GM19468 (cell line): ENCODE data around the gene HACD3.
"Not testable (repeated sequence)": the region's sequence is repeated elsewhere in the genome, so short reads cannot be mapped to it uniquely, and the experiment has no call there.

Experiments
- ATAC-seq: cut with Tn5 transposase; IDR thresholded peaks from one replicate; pipeline ENCODE4 v1.9.1; 2021; ENCODE audit warnings: mild to moderate bottlenecking, moderate library complexity, moderate number of reproducible peaks; ENCODE audit not compliant: unreplicated experiment; ENCODE audit errors: extremely low read depth

HACD3 gene

DNA sequence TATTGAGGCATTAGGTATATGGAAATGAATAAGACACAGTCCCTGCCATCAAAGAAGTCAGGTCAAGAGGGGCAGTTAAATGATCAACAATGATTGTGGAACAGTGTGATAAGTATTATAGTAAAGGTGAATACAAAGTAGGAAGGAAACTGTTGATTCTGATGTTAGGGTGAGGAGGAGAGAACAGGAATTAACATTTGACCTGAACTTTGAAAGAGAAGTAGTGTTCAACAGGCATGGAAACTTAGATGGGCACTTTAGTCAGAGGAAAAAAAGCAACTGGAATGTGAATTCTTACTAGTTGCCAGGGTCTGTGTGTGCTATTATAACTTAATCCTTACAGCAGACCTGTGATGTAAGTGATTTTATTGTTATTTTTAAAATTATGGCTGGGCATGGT is 17.6 kb downstream of the HACD3 start:
- ATAC-seq, result no peak

DNA sequence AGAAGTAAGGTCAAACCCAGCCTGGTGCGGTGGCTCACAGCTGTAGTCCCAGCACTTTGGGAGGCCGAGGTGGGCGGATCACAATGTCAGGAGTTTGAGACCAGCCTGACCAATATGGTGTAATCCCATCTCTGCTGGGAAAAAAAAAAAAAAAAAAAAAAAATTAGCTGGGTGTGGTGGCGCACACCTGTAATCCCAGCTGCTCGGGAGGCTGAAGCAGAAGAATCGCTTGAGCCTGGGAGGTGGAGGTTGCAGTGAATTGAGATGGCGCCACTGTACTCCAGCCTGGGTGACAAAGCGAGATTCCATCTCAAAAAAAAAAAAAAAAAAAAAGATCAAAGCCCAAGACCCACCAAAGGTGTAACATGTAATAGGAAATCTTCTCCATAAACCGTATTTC is 19.0 kb downstream of the HACD3 start:
- ATAC-seq, result not testable (repeated sequence)

GRCh38 chr15:65550681-65551098 is 20.4 kb downstream of the HACD3 start:
- ATAC-seq, result no peak

- no peak for ATAC-seq
Observed at GRCh38 chr15:65551183-65551582, 20.9 kb downstream of the HACD3 start.

- not testable (repeated sequence) for ATAC-seq
Observed at GRCh38 chr15:65552851-65553250, 22.6 kb downstream of the HACD3 start.

DNA sequence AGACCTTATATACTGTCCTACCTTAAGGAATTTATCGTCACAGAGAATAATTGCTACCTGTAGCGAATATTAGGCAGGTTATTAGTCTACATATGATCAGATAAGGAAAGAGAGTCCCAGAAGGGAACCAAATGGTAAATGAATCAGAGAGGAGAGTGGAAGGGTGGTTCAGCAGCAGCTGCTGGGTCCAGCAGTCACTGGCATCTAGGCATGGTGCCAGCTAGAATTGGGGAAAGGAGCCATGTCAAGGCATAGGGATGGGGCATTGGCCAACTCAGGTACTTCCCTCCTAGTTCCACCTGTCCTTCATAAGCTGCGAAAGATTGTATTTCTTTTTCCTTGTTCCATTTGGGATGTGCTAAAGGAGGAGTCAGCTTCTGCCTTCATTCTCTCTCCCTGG is 23.4 kb downstream of the HACD3 start:
- no peak for ATAC-seq

DNA sequence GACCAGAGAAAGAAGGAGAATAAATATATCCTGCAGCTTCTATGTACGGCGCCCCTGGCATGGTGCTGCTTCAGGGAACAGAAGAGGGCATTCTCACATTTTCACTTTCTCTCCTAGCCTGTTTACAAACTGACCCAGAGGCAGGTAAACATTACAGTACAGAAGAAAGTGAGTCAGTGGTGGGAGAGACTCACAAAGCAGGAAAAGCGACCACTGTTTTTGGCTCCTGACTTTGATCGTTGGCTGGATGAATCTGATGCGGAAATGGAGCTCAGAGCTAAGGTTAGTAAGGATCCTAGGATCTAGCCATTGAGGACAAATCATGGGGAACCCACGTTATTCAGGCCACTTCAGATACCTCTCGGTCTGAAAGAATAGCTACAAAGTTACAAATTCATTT is 26.4 kb downstream of the HACD3 start:
- ATAC-seq, result no peak

- ATAC-seq, result no peak
Observed at GRCh38 chr15:65558336-65558735, 28.1 kb downstream of the HACD3 start.

DNA sequence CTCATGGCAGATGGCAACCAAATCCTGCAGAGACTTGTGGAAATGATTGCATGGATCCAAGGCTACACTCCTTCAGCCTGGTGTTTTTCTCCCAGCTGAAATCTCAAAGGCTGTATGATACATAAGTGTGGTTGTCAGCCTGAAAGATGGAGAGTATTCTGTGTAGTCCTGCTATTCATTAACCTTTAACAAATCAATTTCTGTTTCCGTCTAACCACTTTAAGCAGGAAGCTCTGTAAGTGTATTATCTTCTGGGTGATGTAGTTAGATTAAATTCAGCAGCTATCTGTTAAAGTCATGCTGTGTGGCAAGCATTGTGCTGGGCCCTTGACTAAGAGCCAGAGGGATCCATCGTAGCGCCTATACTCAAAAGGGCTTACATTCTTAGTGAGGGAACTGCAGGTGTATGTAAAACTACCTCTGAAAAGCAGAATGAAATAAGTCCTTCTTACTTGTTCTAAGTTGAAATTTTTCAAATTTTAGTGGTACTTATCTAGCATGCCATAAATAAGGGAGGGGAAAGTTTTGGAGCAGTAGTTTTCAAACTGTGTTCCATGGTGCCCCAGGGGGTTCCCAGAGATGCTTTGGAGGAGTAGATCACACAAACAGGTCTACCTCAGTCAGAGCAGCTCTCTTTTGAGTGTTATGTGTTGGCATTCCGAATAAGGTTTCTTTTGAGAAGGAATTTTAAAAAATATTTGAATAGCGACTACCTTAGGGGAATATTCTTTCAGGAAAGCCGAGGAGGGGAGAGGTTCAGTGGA is 28.9 kb downstream of the HACD3 start:
- ATAC-seq, result no peak

DNA sequence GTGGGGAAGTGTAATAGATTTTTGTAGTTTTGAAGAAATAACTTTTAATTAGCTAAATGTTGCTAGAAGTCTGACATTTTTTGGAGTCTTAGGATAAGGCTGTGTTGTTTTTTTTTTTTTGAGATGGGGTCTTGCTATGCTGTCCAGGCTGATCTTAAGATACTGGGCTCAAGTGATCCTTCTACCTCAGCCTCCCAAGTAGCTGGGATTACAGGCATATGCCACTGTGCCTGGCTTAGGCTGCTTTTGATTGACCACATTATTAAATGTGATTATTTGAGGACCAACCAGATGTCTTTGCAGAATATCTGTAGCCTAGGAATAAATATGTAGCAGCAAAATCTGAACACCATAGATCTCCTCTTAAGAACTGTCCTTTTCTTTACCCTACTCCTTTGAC is 29.7 kb downstream of the HACD3 start:
- ATAC-seq, result no peak

DNA sequence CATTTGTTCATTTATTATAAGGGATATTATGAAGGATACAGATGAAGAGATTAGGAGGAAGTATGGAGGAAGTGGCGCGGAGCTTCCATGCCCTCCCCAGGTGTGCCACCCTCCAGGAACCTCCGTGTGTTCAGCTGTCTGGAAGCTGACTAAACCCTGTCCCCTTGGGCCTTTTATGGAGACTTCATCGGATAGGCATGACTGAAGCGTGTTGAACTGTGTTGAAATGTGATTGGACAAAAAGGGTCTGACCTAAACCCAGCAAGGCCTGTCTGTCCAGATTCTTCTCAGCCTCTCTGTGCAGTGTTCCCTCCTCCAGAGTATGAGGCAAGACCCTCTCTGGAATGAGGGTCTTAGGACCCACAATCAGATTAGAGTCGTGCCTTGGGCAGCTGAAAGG is 31.7 kb downstream of the HACD3 start:
- no peak for ATAC-seq

DNA sequence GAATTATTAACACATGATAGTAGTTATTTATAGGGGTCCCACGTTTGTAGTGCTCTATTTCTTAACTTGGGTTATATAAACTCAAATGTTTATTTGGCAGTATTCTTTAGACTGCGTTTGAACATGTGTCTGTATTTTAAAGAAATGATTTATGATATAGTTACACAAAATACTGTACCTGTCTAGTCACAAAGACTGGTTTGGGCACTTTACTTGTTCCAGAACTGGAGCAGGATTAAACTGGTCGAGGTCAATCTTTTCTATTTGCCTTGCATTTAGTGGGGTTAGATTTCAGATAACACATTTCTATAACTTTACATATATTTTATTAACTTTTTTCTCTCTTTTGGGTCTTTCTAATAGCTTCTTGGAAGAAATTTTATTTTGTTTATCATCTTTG is 39.5 kb downstream of the HACD3 start:
- no peak for ATAC-seq

DNA sequence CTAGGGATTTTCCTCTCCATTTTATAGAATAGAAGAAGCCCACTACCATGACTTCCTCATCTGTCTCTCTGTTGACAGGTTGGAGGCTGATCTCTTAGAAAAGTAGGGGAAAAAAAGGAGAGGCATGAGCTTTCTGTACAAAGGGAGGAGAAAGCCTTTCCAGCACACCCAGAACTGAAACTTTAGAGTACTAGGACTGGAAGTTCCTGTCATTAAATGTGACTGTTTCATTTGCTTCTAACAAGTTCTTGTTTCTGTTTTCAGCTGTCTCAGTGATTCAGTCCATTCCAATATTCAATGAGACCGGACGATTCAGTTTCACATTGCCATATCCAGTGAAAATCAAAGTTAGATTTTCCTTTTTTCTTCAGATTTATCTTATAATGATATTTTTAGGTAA is 41.7 kb downstream of the HACD3 start:
- no peak for ATAC-seq

- ATAC-seq, result no peak
Observed at GRCh38 chr15:65576664-65577063, 46.4 kb downstream of the HACD3 start.

- ATAC-seq, result no peak
Observed at GRCh38 chr15:65577129-65577996, 47.1 kb downstream of the HACD3 start.

- no peak for ATAC-seq
Observed at GRCh38 chr15:65578904-65579728, 48.9 kb downstream of the HACD3 start.

GRCh38 chr15:65579762-65580161 is 49.5 kb downstream of the HACD3 start:
- ATAC-seq, result no peak

GRCh38 chr15:65580287-65580686 is 50.0 kb downstream of the HACD3 start:
- no peak for ATAC-seq

- ATAC-seq, result no peak
Observed at GRCh38 chr15:65583701-65584100, 53.4 kb downstream of the HACD3 start.

DNA sequence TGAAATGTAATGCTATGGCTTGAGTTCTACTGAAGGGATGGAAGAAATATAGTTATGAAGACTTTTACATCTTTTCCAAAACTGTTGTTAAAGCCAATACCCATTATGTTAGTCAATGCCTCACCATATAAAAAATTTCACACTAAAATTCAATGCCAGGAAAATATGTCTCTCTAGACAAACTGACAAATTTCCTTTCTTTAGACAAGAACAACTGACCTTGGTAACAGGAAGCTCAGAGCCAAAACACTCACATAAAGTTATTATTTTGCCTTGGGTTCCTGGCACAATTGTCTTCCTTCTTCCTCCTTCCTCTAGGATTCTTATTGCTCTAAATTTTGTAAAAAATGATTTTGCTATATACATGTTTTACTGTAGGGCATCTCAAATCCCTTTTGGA is 54.0 kb downstream of the HACD3 start:
- ATAC-seq, result no peak

- ATAC-seq, result no peak
Observed at GRCh38 chr15:65587094-65587493, 56.8 kb downstream of the HACD3 start.
